Right atrium auricular region (tissue), 2 donors: ENCODE measurements around the gene IL19. TPM values are rescaled to one million over a fixed set of nuclear protein-coding genes. Genes with fewer than 3 reads are reported as not detected.

Experiments
- DNase-seq: peaks from one replicate; pipeline ENCODE4 v3.0.0-alpha.2; 2019; ENCODE audit warnings: low spot score
- H3K27ac ChIP-seq, 2 donors: fragments of 200-600 bp; sonication (generic); 1 replicate in 1 of 2; 2 replicates in 1 of 2; pipeline ENCODE4 v1.5.1; 2016 to 2019
- H3K27me3 ChIP-seq, 2 donors: fragments of 200-600 bp; sonication (generic); one replicate each; pipeline versions ENCODE4 v1.5.1 to v1.6.0; 2017 to 2019
- H3K36me3 ChIP-seq: fragments of 200-600 bp; sonication (generic); one replicate; pipeline ENCODE4 v1.5.1; 2016
- H3K4me1 ChIP-seq, 2 donors: fragments of 200-600 bp; sonication (generic); one replicate each; pipeline versions ENCODE4 v1.5.1 to v1.6.0; 2017 to 2019
- H3K4me3 ChIP-seq, 2 donors: fragments of 200-600 bp; sonication (generic); 1 replicate in 1 of 2; 2 replicates in 1 of 2; pipeline ENCODE4 v1.5.1; 2017 to 2019; ENCODE audit warnings: mild to moderate bottlenecking in 1 of 2, moderate library complexity in 1 of 2
- H3K9me3 ChIP-seq, 2 donors: fragments of 200-600 bp; sonication (generic); one replicate each; pipeline ENCODE4 v1.5.1; 2019
- total RNA-seq, 2 donors: library from RNA; depleted of rRNA; stranded (reverse); fragments of >200 nt; gene quantifications; one replicate each; pipeline ENCODE4 v1.1.0, GENCODE V29; 2016
- TF ChIP-seq, protein P1 (sequence below), 2 donors: fragments of 200-600 bp; sonication (generic); IDR thresholded peaks; one replicate each; pipeline ENCODE4 v1.5.1; 2019; ENCODE audit warnings: antibody characterized with exemption in 2 of 2

The IL19 gene
- total RNA-seq, 2 donors from 2014 or later: not detected

GRCh38 chr1:206883876-206884275 lies 113.3 kb downstream of the IL19 start:
- TF ChIP-seq, protein P1, sequence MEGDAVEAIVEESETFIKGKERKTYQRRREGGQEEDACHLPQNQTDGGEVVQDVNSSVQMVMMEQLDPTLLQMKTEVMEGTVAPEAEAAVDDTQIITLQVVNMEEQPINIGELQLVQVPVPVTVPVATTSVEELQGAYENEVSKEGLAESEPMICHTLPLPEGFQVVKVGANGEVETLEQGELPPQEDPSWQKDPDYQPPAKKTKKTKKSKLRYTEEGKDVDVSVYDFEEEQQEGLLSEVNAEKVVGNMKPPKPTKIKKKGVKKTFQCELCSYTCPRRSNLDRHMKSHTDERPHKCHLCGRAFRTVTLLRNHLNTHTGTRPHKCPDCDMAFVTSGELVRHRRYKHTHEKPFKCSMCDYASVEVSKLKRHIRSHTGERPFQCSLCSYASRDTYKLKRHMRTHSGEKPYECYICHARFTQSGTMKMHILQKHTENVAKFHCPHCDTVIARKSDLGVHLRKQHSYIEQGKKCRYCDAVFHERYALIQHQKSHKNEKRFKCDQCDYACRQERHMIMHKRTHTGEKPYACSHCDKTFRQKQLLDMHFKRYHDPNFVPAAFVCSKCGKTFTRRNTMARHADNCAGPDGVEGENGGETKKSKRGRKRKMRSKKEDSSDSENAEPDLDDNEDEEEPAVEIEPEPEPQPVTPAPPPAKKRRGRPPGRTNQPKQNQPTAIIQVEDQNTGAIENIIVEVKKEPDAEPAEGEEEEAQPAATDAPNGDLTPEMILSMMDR (IDR thresholded peaks at IDR 0.05): no peak
- no peak overlapping the region for H3K27ac ChIP-seq
- no peaks in the 10 kb centered on the region for H3K36me3 ChIP-seq

GRCh38 chr1:206885341-206886060 lies 114.9 kb downstream of the IL19 start:
- Histone ChIP-seq H3K27me3 (no peaks in the 10 kb centered on the region), H3K9me3 (no peaks in the 10 kb centered on the region), H3K27ac (no peak overlapping the region), H3K36me3 (no peaks in the 10 kb centered on the region), H3K4me1 (no peaks in the 10 kb centered on the region), H3K4me3 (no peak overlapping the region)
- DNase-seq: no peak
- TF ChIP-seq, protein P1 (IDR thresholded peaks at IDR 0.05): no peak

More at GRCh38 chr1:206883876-206884275, 113.3 kb downstream of the IL19 start:
- H3K27me3 ChIP-seq: no peaks in the 10 kb centered on the region
- peaks cover 0 to 1% of the 10 kb centered on the region in 2 donors for H3K9me3 ChIP-seq
- no peak for DNase-seq
- no peak overlapping the region for H3K4me3 ChIP-seq
- no peaks in the 10 kb centered on the region for H3K4me1 ChIP-seq

DNA sequence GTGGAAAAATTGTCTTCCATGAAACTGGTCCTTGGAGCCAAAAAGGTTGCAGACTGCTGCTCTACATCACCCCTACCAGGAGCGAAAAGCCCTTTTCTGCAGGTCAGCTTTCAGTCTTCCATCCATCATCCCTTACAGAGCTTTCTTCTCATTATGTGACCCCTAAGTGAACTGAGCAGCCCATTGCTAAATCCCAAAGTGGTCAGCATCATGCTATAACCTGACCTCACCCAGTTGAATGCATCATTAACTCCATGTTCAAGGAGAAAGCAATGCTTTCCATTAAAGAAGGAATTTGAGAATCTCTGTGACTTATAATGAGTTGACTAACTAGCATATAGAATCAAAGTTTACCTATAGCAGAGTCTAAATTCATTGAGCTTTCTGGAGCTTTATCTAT lies 116.3 kb downstream of the IL19 start:
- Histone ChIP-seq H3K9me3 (no peaks in the 10 kb centered on the region), H3K4me3 (no peak overlapping the region), H3K27ac (no peak overlapping the region), H3K36me3 (no peaks in the 10 kb centered on the region), H3K27me3 (no peaks in the 10 kb centered on the region), H3K4me1 (no peaks in the 10 kb centered on the region)
- TF ChIP-seq, protein P1 (IDR thresholded peaks at IDR 0.05): no peak
- no peak for DNase-seq

DNA sequence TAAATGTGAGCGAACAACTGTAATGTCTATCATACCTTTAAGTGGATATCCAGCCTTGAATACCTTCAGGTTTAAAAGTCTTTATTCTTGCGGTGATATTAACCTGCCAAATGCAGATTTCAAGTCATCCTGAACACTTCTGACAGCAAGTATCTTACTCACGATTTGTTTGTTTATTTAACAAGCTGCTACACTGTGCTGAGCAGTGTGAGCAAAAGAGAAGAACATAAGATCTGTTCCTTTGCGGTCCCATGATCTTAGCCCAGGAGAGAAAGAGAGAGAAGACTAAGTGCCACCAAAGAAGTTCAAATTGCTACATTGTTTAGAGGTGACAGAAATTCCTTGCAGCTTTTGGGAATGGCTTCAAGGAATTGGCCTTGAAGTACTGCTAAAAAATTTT lies 117.1 kb downstream of the IL19 start:
- Histone ChIP-seq H3K4me3 (no peak overlapping the region), H3K27ac (no peak overlapping the region), H3K27me3 (no peaks in the 10 kb centered on the region), H3K9me3 (no peaks in the 10 kb centered on the region), H3K36me3 (no peaks in the 10 kb centered on the region), H3K4me1 (no peaks in the 10 kb centered on the region)
- DNase-seq: no peak
- TF ChIP-seq, protein P1 (IDR thresholded peaks at IDR 0.05): no peak

DNA sequence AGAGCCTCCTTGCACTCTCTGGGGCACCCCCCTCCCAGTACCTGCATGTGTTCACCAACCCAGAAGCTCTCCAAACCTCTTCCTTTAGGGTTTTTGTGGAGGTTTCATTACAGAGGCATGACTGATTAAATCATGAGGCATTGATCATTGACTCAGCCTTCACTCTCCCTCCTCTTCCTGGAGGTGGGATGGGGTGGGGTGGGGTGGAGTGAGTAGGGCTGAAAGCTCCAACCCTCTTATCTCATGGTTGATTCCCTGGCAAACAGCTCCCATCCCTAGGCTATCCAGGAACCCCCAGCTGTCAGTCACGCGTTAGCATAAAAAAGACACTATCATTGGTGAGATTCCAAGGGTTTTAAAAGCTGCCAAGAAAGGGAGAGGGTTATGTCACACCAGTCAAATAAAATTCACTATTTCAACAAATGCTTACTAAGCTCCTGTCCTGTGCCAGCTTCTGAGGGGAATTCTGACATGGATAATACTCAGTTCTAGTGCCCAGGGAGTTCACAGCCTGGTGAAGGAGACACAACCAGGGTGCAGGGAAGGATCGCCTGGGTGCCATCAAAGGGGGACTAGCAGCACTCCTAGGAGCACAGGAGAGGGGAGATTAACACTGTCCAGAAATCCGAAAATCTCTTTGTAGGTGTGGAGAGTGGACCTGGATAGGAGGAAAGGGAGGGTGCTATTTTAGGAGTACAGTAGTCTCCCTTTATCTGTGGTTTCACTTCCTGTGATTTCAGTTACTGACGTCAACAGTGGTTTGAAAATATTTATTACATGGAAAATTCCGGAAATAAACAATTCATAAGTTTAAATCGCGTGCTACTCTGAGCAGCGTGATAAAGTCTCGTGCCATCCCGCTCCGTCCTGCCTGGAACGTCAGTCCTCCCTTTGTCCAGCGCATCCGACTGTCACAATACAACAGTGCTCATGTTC lies 119.8 kb downstream of the IL19 start:
- Histone ChIP-seq H3K4me1 (no peaks in the 10 kb centered on the region), H3K27me3 (no peaks in the 10 kb centered on the region), H3K36me3 (no peaks in the 10 kb centered on the region), H3K27ac (no peak overlapping the region), H3K9me3 (no peaks in the 10 kb centered on the region), H3K4me3 (no peak overlapping the region)
- TF ChIP-seq, protein P1 (IDR thresholded peaks at IDR 0.05): no peak
- no peak for DNase-seq
